GM12801 (cell line): Measurements from ENCODE around the gene CHRND.

Source experiments
- TF ChIP-seq, protein P1 (sequence below): IDR thresholded peaks from one replicate; pipeline ENCODE4 v1.5.1; 2011; ENCODE audit warnings: control low read depth; ENCODE audit not compliant: insufficient read length; ENCODE audit errors: extremely low read depth

CHRND gene

DNA sequence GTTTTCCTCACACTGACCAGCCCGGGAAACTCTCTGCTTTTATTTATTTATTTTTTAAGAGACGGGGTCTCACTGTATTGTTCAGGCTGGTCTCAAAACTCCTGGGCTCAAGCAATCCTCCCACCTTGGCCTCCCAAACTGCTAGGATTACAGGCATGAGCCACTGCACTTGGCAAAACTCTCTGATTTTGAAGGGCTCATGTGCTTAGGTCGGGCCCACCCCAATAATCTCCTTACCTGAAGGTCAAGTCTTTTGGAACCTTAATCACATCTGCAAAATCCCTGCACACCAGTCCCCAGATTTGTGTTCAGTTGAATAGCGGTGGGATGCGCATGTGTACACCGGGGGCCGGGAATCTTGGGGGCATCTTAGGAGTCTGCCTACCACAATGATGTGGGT, 30.7 kb upstream of the CHRND start:
- TF ChIP-seq, protein P1, sequence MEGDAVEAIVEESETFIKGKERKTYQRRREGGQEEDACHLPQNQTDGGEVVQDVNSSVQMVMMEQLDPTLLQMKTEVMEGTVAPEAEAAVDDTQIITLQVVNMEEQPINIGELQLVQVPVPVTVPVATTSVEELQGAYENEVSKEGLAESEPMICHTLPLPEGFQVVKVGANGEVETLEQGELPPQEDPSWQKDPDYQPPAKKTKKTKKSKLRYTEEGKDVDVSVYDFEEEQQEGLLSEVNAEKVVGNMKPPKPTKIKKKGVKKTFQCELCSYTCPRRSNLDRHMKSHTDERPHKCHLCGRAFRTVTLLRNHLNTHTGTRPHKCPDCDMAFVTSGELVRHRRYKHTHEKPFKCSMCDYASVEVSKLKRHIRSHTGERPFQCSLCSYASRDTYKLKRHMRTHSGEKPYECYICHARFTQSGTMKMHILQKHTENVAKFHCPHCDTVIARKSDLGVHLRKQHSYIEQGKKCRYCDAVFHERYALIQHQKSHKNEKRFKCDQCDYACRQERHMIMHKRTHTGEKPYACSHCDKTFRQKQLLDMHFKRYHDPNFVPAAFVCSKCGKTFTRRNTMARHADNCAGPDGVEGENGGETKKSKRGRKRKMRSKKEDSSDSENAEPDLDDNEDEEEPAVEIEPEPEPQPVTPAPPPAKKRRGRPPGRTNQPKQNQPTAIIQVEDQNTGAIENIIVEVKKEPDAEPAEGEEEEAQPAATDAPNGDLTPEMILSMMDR, result no peak

DNA sequence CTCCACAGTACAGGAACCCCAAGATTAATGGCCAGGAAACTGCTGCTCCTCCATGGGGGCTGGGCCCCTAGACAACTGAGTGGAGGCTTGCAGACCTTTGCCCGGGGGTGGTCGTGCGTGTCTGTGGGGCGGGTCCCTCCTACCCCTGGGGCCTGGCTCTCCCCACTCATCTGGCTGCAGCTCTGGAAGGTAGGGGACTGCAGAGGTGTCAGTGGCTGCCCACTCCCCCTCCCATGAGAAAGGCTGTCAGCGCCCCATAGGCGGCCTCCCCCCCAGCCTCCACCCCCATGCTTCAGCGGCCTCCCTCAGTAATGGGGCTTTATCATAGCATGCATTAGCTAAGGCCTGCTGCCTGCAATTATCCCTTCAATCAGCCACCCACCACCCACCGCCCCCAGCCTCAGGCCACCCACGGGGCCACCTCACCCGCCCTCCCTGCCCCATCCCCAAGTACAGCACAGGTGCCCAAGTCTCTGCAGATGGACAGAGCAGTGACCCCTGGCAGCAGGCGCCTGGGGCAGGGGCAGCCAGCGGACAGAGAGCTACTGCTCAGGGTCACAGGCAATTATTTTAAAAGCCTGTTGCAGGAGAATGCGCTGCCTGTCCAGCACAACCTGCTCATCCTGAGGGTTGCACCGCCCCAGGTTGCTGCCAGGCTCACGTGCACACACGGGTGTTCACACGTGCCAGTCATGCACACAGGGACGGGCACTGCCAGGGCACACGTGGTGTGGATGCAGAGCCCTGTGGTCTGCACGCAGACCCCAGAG, 29.3 kb upstream of the CHRND start:
- TF ChIP-seq, protein P1, result no peak

DNA sequence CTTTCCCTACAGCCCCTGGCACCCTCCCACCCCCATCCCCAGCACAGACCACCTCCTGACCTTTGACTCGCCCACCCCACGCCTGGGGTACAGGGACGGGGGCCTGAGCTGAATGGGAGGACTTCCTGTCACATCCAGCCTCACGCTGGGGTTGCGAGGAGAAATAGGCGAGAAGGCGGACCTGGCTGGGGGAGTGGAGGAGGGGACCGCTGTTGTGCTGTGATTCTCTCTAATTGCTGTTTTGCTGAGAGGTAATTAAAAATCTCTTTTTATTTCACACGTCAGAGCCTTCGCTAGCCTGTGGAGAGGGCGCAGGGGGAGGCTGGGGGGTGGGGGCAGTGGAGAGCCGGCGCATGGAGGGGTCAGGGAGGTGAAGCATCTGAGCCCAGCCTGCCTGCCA, 28.6 kb upstream of the CHRND start:
- TF ChIP-seq, protein P1, result no peak

DNA sequence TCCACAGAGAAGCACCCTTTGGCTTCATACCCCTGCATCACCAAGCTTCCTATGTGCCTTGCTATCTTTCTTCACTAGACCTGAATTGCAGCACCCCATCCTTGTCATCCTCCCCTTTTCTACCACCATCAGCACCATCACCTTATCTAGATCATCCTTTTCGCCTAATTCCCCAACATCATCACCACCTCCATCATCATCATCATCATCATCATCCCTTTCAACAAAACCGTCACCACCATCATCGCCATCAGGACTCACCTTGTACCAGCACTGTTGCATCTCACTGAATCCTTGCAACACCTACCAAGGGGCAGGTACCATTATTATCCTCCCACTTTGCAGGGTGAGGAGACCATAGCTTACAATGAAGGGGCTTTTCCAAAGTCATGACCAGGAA, 27.5 kb upstream of the CHRND start:
- TF ChIP-seq, protein P1, result no peak

DNA sequence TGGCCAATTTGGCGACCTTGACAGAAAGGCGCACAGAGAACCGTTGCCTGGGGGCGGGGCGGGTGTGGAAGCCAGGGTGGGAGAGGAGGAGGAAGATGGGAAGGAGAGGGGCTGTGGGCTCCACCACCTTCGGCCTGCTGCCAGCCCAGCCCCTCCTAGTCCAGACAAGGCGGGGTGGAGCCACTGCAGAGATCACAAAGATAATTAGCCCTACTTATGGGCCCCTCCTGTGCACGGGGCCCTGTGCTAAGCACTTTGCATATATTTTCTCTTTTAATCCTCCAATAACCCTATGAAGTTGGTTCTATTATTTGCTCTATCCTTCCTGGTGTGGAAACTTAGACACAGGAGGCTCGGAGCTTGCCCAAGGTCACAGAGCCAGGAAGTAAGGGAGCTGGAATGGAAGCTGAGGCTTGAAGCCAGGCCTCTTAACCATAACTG, 24.6 kb upstream of the CHRND start:
- TF ChIP-seq, protein P1, result no peak

DNA sequence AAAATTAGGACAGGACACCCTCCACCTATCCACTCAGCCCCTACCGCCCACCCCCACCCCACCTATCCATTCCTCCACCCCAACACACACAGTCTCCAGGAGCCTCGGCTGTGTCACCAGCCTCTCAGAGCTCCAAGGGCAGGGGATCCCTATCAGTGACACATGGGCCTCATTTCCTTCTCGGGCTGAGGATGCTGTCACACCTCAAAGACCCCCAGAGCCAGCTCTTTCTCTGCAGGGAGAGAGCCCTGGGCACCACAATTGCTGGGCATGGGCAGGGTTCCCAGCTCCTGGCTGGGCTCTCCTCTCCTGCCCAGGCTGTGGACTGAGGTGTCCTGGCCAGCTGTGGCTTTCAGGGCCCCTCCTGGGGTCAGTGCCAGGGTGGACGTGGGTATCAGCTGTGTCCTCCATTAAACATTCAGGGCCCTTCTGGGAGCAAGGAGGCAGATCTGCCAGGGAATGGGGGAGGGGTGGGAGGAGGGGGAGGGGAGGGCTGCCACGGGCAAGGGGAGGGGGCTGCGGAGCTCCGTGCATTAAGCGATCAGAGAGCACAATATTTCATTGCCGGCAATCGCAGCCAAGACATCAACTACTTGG, 24.1 kb upstream of the CHRND start:
- TF ChIP-seq, protein P1, result no peak

DNA sequence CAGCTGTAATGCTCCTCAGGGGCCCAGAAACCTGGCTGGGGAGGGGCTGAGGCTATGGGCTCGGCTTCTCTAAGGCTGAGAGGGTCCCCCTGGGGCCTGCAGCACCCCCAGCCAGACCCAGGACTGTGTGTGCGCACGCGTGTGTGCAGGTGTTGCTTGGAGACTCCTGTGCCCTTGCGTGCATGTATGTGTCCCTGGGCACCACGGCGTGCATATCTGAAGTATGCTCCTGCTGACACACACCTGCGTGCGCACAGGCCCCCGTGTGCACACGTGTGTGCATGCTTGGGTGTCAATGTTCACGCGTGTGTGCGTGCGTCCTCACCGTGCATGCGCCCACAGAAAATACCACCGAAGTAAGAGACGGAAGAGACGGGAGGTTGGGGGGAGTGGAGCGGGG, 23.4 kb upstream of the CHRND start:
- TF ChIP-seq, protein P1, result no peak
